WTC11 (cell line): ENCODE measurements around the gene NTRK2. TPM values are rescaled to one million over a fixed set of nuclear protein-coding genes. Genes with fewer than 3 reads are reported as not detected.

ENCODE experiments used
- ATAC-seq: fragments of 200-7000 bp; cut with Tn5 transposase; 2 replicates; pipeline ENCODE4 v1.10.0; 2021; ENCODE audit warnings: mild to moderate bottlenecking, moderate library complexity
- CTCF ChIA-PET: fragments of 300-600 bp; sonication (Branson Sonifier 250); formaldehyde crosslinking; loops from one replicate; lab custom pipeline; 2021; ENCODE audit warnings: antibody characterized with exemption; lab: Charles Lee
- POLR2A ChIA-PET: fragments of 350-600 bp; sonication (Branson Sonifier 250); formaldehyde crosslinking; loops from one replicate; lab custom pipeline; 2021; ENCODE audit warnings: antibody characterized with exemption; lab: Charles Lee
- DNase-seq: peaks from one replicate; pipeline ENCODE4 v3.0.0; 2021; ENCODE audit warnings: low spot score
- H3K27ac Mint-ChIP-seq: 2 replicates; pipeline ENCODE4 v1.8.0; 2021; ENCODE audit warnings: mixed read lengths
- H3K27me3 Mint-ChIP-seq: 2 replicates; pipeline ENCODE4 v1.8.0; 2021; ENCODE audit warnings: low read depth, mild to moderate bottlenecking, moderate library complexity, mixed read lengths
- H3K36me3 Mint-ChIP-seq: 2 replicates; pipeline ENCODE4 v1.8.0; 2021; ENCODE audit warnings: mixed read lengths
- H3K4me1 Mint-ChIP-seq: 2 replicates; pipeline ENCODE4 v1.8.0; 2022; ENCODE audit warnings: mixed read lengths
- H3K4me3 Mint-ChIP-seq: 2 replicates; pipeline ENCODE4 v1.8.0; 2021; ENCODE audit warnings: mild to moderate bottlenecking, moderate library complexity, mixed read lengths
- H3K9me3 Mint-ChIP-seq: 2 replicates; pipeline ENCODE4 v1.8.0; 2021; ENCODE audit warnings: mixed read lengths
- ELF4 ChIP-seq: sonication (generic); formaldehyde crosslinking; IDR thresholded peaks from 2 replicates; pipeline ENCODE4 v1.8.1; 2022; ENCODE audit warnings: low read depth, mild to moderate bottlenecking, moderate library complexity, missing genetic modification reagents
- EMX1 ChIP-seq: fragments of 250-450 bp; sonication (Bioruptor Pico); IDR thresholded peaks from 2 replicates; pipeline ENCODE4 v1.8.0; 2021; ENCODE audit warnings: mild to moderate bottlenecking
- ESRRA ChIP-seq: sonication (generic); formaldehyde crosslinking; IDR thresholded peaks from 2 replicates; pipeline ENCODE4 v1.8.1; 2022; ENCODE audit warnings: mild to moderate bottlenecking, missing genetic modification reagents, borderline replicate concordance
- HMGA2 ChIP-seq: fragments of 250-450 bp; sonication (Bioruptor Pico); IDR thresholded peaks from 2 replicates; pipeline ENCODE4 v1.4.0; 2021; ENCODE audit warnings: mild to moderate bottlenecking, moderate library complexity
- JUN ChIP-seq: sonication (generic); formaldehyde crosslinking; IDR thresholded peaks from 2 replicates; pipeline ENCODE4 v1.8.0; 2023; ENCODE audit warnings: mild to moderate bottlenecking, missing genetic modification reagents
- MLX ChIP-seq: sonication (generic); formaldehyde crosslinking; IDR thresholded peaks from 2 replicates; pipeline ENCODE4 v1.8.1; 2023; ENCODE audit warnings: mild to moderate bottlenecking, missing genetic modification reagents, moderate library complexity
- NR1H2 ChIP-seq: sonication (generic); formaldehyde crosslinking; IDR thresholded peaks from 2 replicates; pipeline ENCODE4 v1.9.0; 2021; ENCODE audit warnings: mild to moderate bottlenecking, moderate library complexity, missing genetic modification reagents
- OVOL2 ChIP-seq: fragments of 250-450 bp; sonication (Bioruptor Pico); IDR thresholded peaks from 2 replicates; pipeline ENCODE4 v1.9.0; 2021; ENCODE audit warnings: mild to moderate bottlenecking, borderline replicate concordance
- RELA ChIP-seq: sonication (generic); formaldehyde crosslinking; IDR thresholded peaks from 2 replicates; pipeline ENCODE4 v1.8.1; 2022; ENCODE audit warnings: missing genetic modification reagents, mild to moderate bottlenecking, borderline replicate concordance
- SMAD3 ChIP-seq: sonication (generic); formaldehyde crosslinking; IDR thresholded peaks from 2 replicates; pipeline ENCODE4 v1.8.0; 2022; ENCODE audit warnings: missing genetic modification reagents, mild to moderate bottlenecking, borderline replicate concordance
- SMAD4 ChIP-seq: sonication (generic); formaldehyde crosslinking; IDR thresholded peaks from 2 replicates; pipeline ENCODE4 v1.8.0; 2022; ENCODE audit warnings: mild to moderate bottlenecking, missing genetic modification reagents
- SOX15 ChIP-seq: fragments of 250-450 bp; sonication (Bioruptor Pico); IDR thresholded peaks from 2 replicates; pipeline ENCODE4 v1.9.0; 2021; ENCODE audit warnings: mild to moderate bottlenecking
- SP1 ChIP-seq: sonication (generic); formaldehyde crosslinking; conservative IDR thresholded peaks from 2 replicates; pipeline ENCODE4 v1.8.1; 2022; ENCODE audit warnings: missing genetic modification reagents
- TEAD1 ChIP-seq: sonication (generic); formaldehyde crosslinking; IDR thresholded peaks from 2 replicates; pipeline ENCODE4 v1.8.0; 2022; ENCODE audit warnings: mild to moderate bottlenecking, missing genetic modification reagents
- ZBTB43 ChIP-seq: sonication (generic); formaldehyde crosslinking; IDR thresholded peaks from 2 replicates; pipeline ENCODE4 v1.8.1; 2023; ENCODE audit warnings: mild to moderate bottlenecking, missing genetic modification reagents
- ZNF219 ChIP-seq: sonication (generic); formaldehyde crosslinking; IDR thresholded peaks from 2 replicates; pipeline ENCODE4 v1.8.0; 2023; ENCODE audit warnings: missing genetic modification reagents, mild to moderate bottlenecking, borderline replicate concordance
- ZNF232 ChIP-seq: sonication (generic); formaldehyde crosslinking; IDR thresholded peaks from 2 replicates; pipeline ENCODE4 v1.8.0; 2022; ENCODE audit warnings: mild to moderate bottlenecking, missing genetic modification reagents
- ZNF263 ChIP-seq: sonication (generic); formaldehyde crosslinking; IDR thresholded peaks from 2 replicates; pipeline ENCODE4 v1.8.1; 2022; ENCODE audit warnings: low read depth, mild to moderate bottlenecking, moderate library complexity, missing genetic modification reagents
- ZNF416 ChIP-seq: fragments of 250-450 bp; sonication (Bioruptor Pico); IDR thresholded peaks from 2 replicates; pipeline ENCODE4 v1.9.0; 2021; ENCODE audit warnings: mild to moderate bottlenecking, inconsistent platforms
- total RNA-seq: library from RNA; stranded (reverse); gene quantifications from 3 replicates; pipeline ENCODE4 v1.2.3, GENCODE V29; 2021
- TF ChIP-seq, protein P1 (sequence below): sonication (generic); formaldehyde crosslinking; conservative IDR thresholded peaks from 2 replicates; pipeline ENCODE4 v1.8.1; 2023; ENCODE audit warnings: mild to moderate bottlenecking, low read depth, missing genetic modification reagents, moderate library complexity
- TF ChIP-seq, protein P2 (sequence below): sonication (generic); formaldehyde crosslinking; IDR thresholded peaks from 2 replicates; pipeline ENCODE4 v1.8.0; 2023; ENCODE audit warnings: mild to moderate bottlenecking, missing genetic modification reagents
- TF ChIP-seq, protein P3 (sequence below): sonication (generic); formaldehyde crosslinking; IDR thresholded peaks from 2 replicates; pipeline ENCODE4 v1.8.1; 2023; ENCODE audit warnings: mild to moderate bottlenecking, missing genetic modification reagents
- TF ChIP-seq, protein P4 (sequence below): sonication (generic); formaldehyde crosslinking; IDR thresholded peaks from 2 replicates; pipeline ENCODE4 v1.8.0; 2023; ENCODE audit warnings: missing genetic modification reagents, mild to moderate bottlenecking, borderline replicate concordance

Gene NTRK2
- total RNA-seq, 1 experiment from 2014 or later, result 0.02 TPM

- Mint-ChIP-seq H3K27ac (no peak overlapping the region), H3K9me3 (peaks cover 19% of the 10 kb centered on the region), H3K4me1 (no peaks in the 10 kb centered on the region), H3K4me3 (no peak overlapping the region), H3K27me3 (no peaks in the 10 kb centered on the region), H3K36me3 (no peaks in the 10 kb centered on the region)
- TF ChIP-seq ESRRA (CRISPR knock-in tag), result no peak
- no peak for TF ChIP-seq JUN
- no peak for TF ChIP-seq ZNF232 (CRISPR knock-in tag)
- TF ChIP-seq, protein P1, sequence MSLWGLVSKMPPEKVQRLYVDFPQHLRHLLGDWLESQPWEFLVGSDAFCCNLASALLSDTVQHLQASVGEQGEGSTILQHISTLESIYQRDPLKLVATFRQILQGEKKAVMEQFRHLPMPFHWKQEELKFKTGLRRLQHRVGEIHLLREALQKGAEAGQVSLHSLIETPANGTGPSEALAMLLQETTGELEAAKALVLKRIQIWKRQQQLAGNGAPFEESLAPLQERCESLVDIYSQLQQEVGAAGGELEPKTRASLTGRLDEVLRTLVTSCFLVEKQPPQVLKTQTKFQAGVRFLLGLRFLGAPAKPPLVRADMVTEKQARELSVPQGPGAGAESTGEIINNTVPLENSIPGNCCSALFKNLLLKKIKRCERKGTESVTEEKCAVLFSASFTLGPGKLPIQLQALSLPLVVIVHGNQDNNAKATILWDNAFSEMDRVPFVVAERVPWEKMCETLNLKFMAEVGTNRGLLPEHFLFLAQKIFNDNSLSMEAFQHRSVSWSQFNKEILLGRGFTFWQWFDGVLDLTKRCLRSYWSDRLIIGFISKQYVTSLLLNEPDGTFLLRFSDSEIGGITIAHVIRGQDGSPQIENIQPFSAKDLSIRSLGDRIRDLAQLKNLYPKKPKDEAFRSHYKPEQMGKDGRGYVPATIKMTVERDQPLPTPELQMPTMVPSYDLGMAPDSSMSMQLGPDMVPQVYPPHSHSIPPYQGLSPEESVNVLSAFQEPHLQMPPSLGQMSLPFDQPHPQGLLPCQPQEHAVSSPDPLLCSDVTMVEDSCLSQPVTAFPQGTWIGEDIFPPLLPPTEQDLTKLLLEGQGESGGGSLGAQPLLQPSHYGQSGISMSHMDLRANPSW (CRISPR knock-in tag), result no peak
- TF ChIP-seq HMGA2 (CRISPR knock-in tag), result no peak
- no peak for TF ChIP-seq TEAD1 (CRISPR knock-in tag)
- TF ChIP-seq SMAD3 (CRISPR knock-in tag), result no peak
- TF ChIP-seq SP1 (CRISPR knock-in tag), result no peak
- TF ChIP-seq MLX, result no peak
- TF ChIP-seq, protein P2, sequence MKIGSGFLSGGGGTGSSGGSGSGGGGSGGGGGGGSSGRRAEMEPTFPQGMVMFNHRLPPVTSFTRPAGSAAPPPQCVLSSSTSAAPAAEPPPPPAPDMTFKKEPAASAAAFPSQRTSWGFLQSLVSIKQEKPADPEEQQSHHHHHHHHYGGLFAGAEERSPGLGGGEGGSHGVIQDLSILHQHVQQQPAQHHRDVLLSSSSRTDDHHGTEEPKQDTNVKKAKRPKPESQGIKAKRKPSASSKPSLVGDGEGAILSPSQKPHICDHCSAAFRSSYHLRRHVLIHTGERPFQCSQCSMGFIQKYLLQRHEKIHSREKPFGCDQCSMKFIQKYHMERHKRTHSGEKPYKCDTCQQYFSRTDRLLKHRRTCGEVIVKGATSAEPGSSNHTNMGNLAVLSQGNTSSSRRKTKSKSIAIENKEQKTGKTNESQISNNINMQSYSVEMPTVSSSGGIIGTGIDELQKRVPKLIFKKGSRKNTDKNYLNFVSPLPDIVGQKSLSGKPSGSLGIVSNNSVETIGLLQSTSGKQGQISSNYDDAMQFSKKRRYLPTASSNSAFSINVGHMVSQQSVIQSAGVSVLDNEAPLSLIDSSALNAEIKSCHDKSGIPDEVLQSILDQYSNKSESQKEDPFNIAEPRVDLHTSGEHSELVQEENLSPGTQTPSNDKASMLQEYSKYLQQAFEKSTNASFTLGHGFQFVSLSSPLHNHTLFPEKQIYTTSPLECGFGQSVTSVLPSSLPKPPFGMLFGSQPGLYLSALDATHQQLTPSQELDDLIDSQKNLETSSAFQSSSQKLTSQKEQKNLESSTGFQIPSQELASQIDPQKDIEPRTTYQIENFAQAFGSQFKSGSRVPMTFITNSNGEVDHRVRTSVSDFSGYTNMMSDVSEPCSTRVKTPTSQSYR, result no peak
- no peak for TF ChIP-seq SOX15
- TF ChIP-seq ZNF263 (CRISPR knock-in tag), result no peak
- TF ChIP-seq OVOL2, result no peak
- no peak for TF ChIP-seq SMAD4 (CRISPR knock-in tag)
- TF ChIP-seq RELA (CRISPR knock-in tag), result no peak
- TF ChIP-seq NR1H2 (CRISPR knock-in tag), result no peak
- TF ChIP-seq ZBTB43 (CRISPR knock-in tag), result no peak
- DNase-seq (no peak), ATAC-seq (no peak)
- POLR2A ChIA-PET, result no interaction called here
- CTCF ChIA-PET, result no interaction called here
These were observed 91.7 kb downstream of the NTRK2 start for GRCh38 chr9:84761137-84761808.

- ChIA-PET CTCF (no interaction called here), POLR2A (no interaction called here)
- Mint-ChIP-seq H3K27me3 (no peaks in the 10 kb centered on the region), H3K4me1 (peaks cover 15% of the 10 kb centered on the region), H3K27ac (no peak overlapping the region), H3K4me3 (no peak overlapping the region), H3K9me3 (no peaks in the 10 kb centered on the region; the same call in 1 of the 2 replicates), H3K36me3 (no peaks in the 10 kb centered on the region)
- no peak for DNase-seq
- ATAC-seq, result no peak
- TF ChIP-seq NR1H2 (CRISPR knock-in tag) (no peak), EMX1 (CRISPR knock-in tag) (no peak), ELF4 (no peak), OVOL2 (no peak), RELA (CRISPR knock-in tag) (no peak), ZNF416 (CRISPR knock-in tag) (no peak), ZNF219 (no peak)
- TF ChIP-seq, protein P3, sequence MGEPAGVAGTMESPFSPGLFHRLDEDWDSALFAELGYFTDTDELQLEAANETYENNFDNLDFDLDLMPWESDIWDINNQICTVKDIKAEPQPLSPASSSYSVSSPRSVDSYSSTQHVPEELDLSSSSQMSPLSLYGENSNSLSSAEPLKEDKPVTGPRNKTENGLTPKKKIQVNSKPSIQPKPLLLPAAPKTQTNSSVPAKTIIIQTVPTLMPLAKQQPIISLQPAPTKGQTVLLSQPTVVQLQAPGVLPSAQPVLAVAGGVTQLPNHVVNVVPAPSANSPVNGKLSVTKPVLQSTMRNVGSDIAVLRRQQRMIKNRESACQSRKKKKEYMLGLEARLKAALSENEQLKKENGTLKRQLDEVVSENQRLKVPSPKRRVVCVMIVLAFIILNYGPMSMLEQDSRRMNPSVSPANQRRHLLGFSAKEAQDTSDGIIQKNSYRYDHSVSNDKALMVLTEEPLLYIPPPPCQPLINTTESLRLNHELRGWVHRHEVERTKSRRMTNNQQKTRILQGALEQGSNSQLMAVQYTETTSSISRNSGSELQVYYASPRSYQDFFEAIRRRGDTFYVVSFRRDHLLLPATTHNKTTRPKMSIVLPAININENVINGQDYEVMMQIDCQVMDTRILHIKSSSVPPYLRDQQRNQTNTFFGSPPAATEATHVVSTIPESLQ, result no peak
- TF ChIP-seq, protein P4, sequence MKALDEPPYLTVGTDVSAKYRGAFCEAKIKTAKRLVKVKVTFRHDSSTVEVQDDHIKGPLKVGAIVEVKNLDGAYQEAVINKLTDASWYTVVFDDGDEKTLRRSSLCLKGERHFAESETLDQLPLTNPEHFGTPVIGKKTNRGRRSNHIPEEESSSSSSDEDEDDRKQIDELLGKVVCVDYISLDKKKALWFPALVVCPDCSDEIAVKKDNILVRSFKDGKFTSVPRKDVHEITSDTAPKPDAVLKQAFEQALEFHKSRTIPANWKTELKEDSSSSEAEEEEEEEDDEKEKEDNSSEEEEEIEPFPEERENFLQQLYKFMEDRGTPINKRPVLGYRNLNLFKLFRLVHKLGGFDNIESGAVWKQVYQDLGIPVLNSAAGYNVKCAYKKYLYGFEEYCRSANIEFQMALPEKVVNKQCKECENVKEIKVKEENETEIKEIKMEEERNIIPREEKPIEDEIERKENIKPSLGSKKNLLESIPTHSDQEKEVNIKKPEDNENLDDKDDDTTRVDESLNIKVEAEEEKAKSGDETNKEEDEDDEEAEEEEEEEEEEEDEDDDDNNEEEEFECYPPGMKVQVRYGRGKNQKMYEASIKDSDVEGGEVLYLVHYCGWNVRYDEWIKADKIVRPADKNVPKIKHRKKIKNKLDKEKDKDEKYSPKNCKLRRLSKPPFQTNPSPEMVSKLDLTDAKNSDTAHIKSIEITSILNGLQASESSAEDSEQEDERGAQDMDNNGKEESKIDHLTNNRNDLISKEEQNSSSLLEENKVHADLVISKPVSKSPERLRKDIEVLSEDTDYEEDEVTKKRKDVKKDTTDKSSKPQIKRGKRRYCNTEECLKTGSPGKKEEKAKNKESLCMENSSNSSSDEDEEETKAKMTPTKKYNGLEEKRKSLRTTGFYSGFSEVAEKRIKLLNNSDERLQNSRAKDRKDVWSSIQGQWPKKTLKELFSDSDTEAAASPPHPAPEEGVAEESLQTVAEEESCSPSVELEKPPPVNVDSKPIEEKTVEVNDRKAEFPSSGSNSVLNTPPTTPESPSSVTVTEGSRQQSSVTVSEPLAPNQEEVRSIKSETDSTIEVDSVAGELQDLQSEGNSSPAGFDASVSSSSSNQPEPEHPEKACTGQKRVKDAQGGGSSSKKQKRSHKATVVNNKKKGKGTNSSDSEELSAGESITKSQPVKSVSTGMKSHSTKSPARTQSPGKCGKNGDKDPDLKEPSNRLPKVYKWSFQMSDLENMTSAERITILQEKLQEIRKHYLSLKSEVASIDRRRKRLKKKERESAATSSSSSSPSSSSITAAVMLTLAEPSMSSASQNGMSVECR (CRISPR knock-in tag), result no peak
These were observed 103.0 kb downstream of the NTRK2 start for GRCh38 chr9:84772511-84772910.
